Measurements from ENCODE around the gene FEM1B. TPM values are rescaled to one million over a fixed set of nuclear protein-coding genes. Genes with fewer than 3 reads are reported as not detected.

The FEM1B gene
- total RNA-seq, 1 experiment from 2014 or later: 41.0 TPM

GRCh38 chr15:68262514-68263356, 14.8 kb upstream of the FEM1B start:
- H3K36me3 ChIP-seq (ENCODE audit: control insufficient read depth, insufficient read depth, low read length): no peaks in the 10 kb centered on the region
- no peaks in the 10 kb centered on the region for H3K36me3 Mint-ChIP-seq (ENCODE audit: insufficient read depth, unreplicated experiment)
- DNase-seq: no peak
- no peak overlapping the region for H3K4me3 ChIP-seq (ENCODE audit: low read depth, low read length)
- H3K9me3 ChIP-seq: no peaks in the 10 kb centered on the region
- ChIA-PET POLR2A (no interaction called here), CTCF (no interaction called here)
- no peaks in the 10 kb centered on the region for H3K27me3 ChIP-seq (replicated peaks; ENCODE audit: control insufficient read depth, insufficient read depth, low read length)
- H3K9me3 Mint-ChIP-seq (ENCODE audit: unreplicated experiment): no peaks in the 10 kb centered on the region
- H3K4me1 Mint-ChIP-seq (ENCODE audit: low read depth, unreplicated experiment): no peaks in the 10 kb centered on the region
- BruUV-seq (replicated peaks): no TSS peak
- intact Hi-C loops (cut with micrococcal nuclease; ENCODE audit: unreplicated experiment): no loop called here
- no peak overlapping the region for H3K27ac Mint-ChIP-seq (ENCODE audit: unreplicated experiment)
- no peak overlapping the region for H3K4me3 Mint-ChIP-seq (ENCODE audit: unreplicated experiment)
- H3K27me3 Mint-ChIP-seq (ENCODE audit: insufficient read depth, unreplicated experiment): peaks cover 2% of the 10 kb centered on the region
- TF ChIP-seq CTCF (IDR thresholded peaks at IDR 0.05; ENCODE audit: insufficient read depth in 1 of 2, low read depth in 1 of 2, low read length in 1 of 2, severe bottlenecking in 1 of 2, unreplicated experiment in 1 of 2): no peak
- no peaks in the 10 kb centered on the region for H3K4me1 ChIP-seq

- H3K4me1 Mint-ChIP-seq (ENCODE audit: low read depth, unreplicated experiment): no peaks in the 10 kb centered on the region
- Histone ChIP-seq H3K36me3 (ENCODE audit: control insufficient read depth, insufficient read depth, low read length) (no peaks in the 10 kb centered on the region), H3K4me3 (ENCODE audit: low read depth, low read length) (no peak overlapping the region), H3K9me3 (no peaks in the 10 kb centered on the region), H3K4me1 (no peaks in the 10 kb centered on the region), H3K27me3 (replicated peaks; ENCODE audit: control insufficient read depth, insufficient read depth, low read length) (no peaks in the 10 kb centered on the region)
- H3K9me3 Mint-ChIP-seq (ENCODE audit: unreplicated experiment): no peaks in the 10 kb centered on the region
- POLR2A ChIA-PET: no interaction called here
- H3K27me3 Mint-ChIP-seq (ENCODE audit: insufficient read depth, unreplicated experiment): peaks cover 2% of the 10 kb centered on the region
- H3K4me3 Mint-ChIP-seq (ENCODE audit: unreplicated experiment): no peak overlapping the region
- intact Hi-C loops (cut with micrococcal nuclease; ENCODE audit: unreplicated experiment): no loop called here
- CTCF ChIA-PET: interaction anchor here (0.5 to 1.6 kb wide), 3 partner anchors 11 to 43 kb away, joined by 3 to 5 read pairs (median 4); no protein-coding TSS in a partner anchor
- no peaks in the 10 kb centered on the region for H3K36me3 Mint-ChIP-seq (ENCODE audit: insufficient read depth, unreplicated experiment)
- no peak overlapping the region for H3K27ac Mint-ChIP-seq (ENCODE audit: unreplicated experiment)
- TF ChIP-seq CTCF (IDR thresholded peaks at IDR 0.05; ENCODE audit: insufficient read depth in 1 of 2, low read depth in 1 of 2, low read length in 1 of 2, severe bottlenecking in 1 of 2, unreplicated experiment in 1 of 2): no peak
- DNase-seq: no peak
- BruUV-seq (replicated peaks): no TSS peak
Measured at GRCh38 chr15:68264282-68264681, 13.3 kb upstream of the FEM1B start.

- Histone ChIP-seq H3K4me1 (no peaks in the 10 kb centered on the region), H3K36me3 (ENCODE audit: control insufficient read depth, insufficient read depth, low read length) (no peaks in the 10 kb centered on the region), H3K4me3 (ENCODE audit: low read depth, low read length) (no peak overlapping the region), H3K27me3 (replicated peaks; ENCODE audit: control insufficient read depth, insufficient read depth, low read length) (no peaks in the 10 kb centered on the region), H3K9me3 (no peaks in the 10 kb centered on the region)
- no peak for DNase-seq
- Mint-ChIP-seq H3K4me3 (ENCODE audit: unreplicated experiment) (no peak overlapping the region), H3K4me1 (ENCODE audit: low read depth, unreplicated experiment) (no peaks in the 10 kb centered on the region), H3K27me3 (ENCODE audit: insufficient read depth, unreplicated experiment) (peaks cover 2% of the 10 kb centered on the region), H3K36me3 (ENCODE audit: insufficient read depth, unreplicated experiment) (no peaks in the 10 kb centered on the region), H3K27ac (ENCODE audit: unreplicated experiment) (no peak overlapping the region), H3K9me3 (ENCODE audit: unreplicated experiment) (no peaks in the 10 kb centered on the region)
- intact Hi-C loops (cut with micrococcal nuclease; ENCODE audit: unreplicated experiment): no loop called here
- no peak for TF ChIP-seq CTCF (IDR thresholded peaks at IDR 0.05; ENCODE audit: insufficient read depth in 1 of 2, low read depth in 1 of 2, low read length in 1 of 2, severe bottlenecking in 1 of 2, unreplicated experiment in 1 of 2)
- ChIA-PET POLR2A (interaction anchor here (0.6 kb wide), 1 partner anchor 57 kb away, joined by 3 read pairs; no protein-coding TSS in a partner anchor), CTCF (interaction anchor here (1.4 to 1.6 kb wide), 2 partner anchors 12 to 41 kb away, joined by 3 to 4 read pairs; no protein-coding TSS in a partner anchor)
- no TSS peak for BruUV-seq (replicated peaks)
Measured at GRCh38 chr15:68265081-68265480, 12.5 kb upstream of the FEM1B start.

Measured in Caco-2 (cell line).